ENCODE results near the gene TRAF6.

GRCh38 chr11:36467916-36468315 is 42.2 kb downstream of the TRAF6 start:
- TF ChIP-seq CTCF (IDR thresholded peaks at IDR 0.05; ENCODE audit: low read depth, low read length, missing input control) (no peak), YY1 (IDR thresholded peaks at IDR 0.05) (no peak), EGR1 (IDR thresholded peaks at IDR 0.05; ENCODE audit: low read depth in 2 of 2) (no peak), JUND (IDR thresholded peaks at IDR 0.05) (no peak), RAD21 (IDR thresholded peaks at IDR 0.05) (no peak), ATF3 (IDR thresholded peaks at IDR 0.05) (no peak), HNF4G (IDR thresholded peaks at IDR 0.05) (no peak), REST (IDR thresholded peaks at IDR 0.05) (no peak), SP1 (IDR thresholded peaks at IDR 0.05) (no peak), FOXA1 (IDR thresholded peaks at IDR 0.05) (no peak), MAX (IDR thresholded peaks at IDR 0.05) (no peak), TAF1 (conservative IDR thresholded peaks at IDR 0.05) (no peak)
